Fibroblast of mammary gland (primary cell): ENCODE data around the gene MOK.
"Not testable (repeated sequence)": the region's sequence is repeated elsewhere in the genome, so short reads cannot be mapped to it uniquely, and the experiment has no call there.

Experiments used
- DNase-seq: peaks from one replicate; pipeline ENCODE4 v3.0.0-alpha.2; 2010; ENCODE audit warnings: low read depth
- H3K4me3 ChIP-seq: 2 replicates; pipeline ENCODE4 v1.5.1; 2011; ENCODE audit warnings: low read depth, mild to moderate bottlenecking, low read length, moderate library complexity; ENCODE audit not compliant: control insufficient read depth
- TF ChIP-seq, protein P1 (sequence below): conservative IDR thresholded peaks from 2 replicates; pipeline ENCODE4 v1.5.1; 2011; ENCODE audit warnings: low read depth, low read length, inconsistent platforms; ENCODE audit not compliant: control insufficient read depth, insufficient read depth

MOK gene

DNA sequence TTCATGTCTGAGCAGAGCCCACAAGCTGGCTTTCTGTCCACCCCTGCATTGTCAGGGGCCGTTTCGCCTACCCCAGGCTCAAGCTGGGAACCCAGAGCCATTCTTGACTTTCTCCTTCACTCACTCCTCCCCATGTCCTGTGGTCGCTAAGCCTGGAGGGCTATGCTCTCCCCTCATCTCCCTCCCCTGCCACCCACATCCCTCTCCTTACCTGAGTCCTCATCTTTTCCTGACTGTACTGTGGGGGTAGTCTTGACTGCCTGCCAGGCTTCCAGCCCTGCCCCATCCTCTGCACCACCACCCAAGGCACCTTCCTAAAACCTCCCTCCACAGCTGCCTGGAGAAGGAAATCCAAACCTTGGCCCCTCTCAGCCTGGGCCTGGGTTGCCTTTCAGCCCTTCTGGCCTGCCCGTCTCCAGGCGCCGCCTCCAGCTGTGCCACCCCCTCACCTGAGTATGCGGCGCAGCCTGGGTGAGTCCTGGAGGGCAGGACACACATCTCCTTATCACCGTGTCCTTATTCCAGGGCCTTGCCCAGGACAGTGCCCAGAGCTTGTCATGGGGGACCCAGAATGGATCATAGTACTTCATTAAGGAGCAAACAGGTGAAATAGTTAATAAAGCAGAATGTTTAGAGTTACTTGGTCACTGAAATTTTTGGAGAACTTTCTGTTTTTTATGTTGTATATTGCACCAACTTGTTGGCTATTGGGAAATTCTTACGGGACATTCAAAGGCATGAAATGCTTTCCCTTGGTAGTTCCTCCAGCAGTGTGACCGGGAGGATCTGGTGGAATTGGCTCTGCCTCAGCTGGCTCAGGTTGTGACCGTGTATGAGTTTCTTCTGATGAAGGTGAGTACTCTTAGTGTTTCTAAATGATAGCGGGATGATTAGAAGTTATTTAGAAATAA, 29.1 kb upstream of the MOK start:
- H3K4me3 ChIP-seq = no peak overlapping the region
- DNase-seq = no peak
- TF ChIP-seq, protein P1, sequence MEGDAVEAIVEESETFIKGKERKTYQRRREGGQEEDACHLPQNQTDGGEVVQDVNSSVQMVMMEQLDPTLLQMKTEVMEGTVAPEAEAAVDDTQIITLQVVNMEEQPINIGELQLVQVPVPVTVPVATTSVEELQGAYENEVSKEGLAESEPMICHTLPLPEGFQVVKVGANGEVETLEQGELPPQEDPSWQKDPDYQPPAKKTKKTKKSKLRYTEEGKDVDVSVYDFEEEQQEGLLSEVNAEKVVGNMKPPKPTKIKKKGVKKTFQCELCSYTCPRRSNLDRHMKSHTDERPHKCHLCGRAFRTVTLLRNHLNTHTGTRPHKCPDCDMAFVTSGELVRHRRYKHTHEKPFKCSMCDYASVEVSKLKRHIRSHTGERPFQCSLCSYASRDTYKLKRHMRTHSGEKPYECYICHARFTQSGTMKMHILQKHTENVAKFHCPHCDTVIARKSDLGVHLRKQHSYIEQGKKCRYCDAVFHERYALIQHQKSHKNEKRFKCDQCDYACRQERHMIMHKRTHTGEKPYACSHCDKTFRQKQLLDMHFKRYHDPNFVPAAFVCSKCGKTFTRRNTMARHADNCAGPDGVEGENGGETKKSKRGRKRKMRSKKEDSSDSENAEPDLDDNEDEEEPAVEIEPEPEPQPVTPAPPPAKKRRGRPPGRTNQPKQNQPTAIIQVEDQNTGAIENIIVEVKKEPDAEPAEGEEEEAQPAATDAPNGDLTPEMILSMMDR = no peak

DNA sequence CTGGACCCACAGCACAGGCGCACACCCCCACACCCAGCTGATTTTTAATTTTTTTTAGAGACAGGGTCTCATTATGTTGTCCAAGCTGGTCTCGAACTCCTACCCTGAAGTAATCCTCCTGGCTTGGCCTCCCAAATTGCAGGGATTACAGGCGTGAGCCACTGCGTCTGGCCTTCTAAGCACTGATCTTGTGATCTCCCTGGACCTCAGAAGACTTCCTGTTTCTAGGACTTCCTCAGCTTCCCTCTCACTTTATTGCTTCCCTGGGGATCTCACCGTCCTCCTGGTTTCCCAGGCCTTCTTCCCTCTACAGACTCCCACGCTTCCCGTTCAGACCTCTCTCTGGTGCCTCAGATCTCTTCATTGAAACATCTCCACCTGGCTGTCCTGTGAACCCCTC, 28.4 kb upstream of the MOK start:
- TF ChIP-seq, protein P1 = no peak
- no peak overlapping the region for H3K4me3 ChIP-seq
- no peak for DNase-seq

DNA sequence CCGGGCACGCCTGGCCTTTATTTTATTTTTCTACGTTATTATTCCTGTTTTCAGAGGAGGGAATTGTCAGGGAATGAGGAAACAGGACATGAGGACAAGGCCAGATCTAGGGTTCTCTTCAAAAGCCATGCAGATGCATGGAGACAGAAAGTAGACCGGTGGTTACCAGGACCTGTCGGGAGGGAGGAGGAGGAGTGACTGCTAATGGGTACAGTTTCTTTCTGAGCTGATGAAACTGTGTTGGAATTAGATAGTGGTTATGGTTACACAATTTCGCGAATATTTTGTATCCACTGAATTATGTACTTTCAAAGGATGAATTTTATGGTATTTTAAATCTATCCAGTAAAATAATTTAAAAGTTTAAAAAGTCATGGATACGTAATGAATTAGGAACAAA, 25.8 kb upstream of the MOK start:
- TF ChIP-seq, protein P1 = no peak
- no peak overlapping the region for H3K4me3 ChIP-seq
- DNase-seq = no peak

DNA sequence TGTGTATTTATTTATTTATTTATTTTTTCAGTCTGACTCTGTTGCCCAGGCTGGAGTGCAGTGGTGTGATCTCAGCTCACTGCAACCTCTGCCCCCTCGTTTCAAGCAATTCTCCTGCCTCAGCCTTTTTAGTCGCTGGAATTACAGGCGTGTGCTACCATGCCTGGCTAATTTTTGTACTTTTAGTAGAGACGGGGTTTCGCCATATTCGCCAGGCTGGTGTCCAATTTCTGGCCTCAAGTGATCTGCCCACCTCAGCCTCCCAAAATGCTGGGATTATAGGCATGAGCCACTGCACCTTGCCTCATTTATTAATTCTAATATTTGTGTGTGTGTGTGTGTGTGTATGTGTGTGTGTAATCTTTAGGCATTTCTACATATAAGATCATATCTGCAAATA, 24.4 kb upstream of the MOK start:
- not testable (repeated sequence) for H3K4me3 ChIP-seq, DNase-seq

DNA sequence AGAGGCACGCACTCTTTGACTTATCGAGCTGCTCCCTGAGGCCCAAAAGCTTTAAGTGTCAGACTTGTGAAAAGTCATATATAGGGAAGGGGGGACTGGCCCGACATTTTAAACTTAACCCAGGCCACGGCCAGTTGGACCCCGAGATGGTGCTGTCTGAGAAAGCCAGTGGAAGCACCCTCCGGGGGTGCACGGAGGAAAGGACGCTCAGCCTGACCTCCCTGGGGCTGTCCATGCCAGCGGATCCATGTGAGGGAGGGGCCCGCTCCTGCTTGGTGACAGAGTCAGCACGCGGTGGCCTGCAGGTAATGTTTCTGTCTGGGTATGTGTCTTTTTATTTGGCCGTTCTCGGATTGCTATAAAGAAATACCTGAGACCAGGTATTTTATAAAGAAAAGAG, 21.6 kb upstream of the MOK start:
- TF ChIP-seq, protein P1 = no peak
- no peak overlapping the region for H3K4me3 ChIP-seq
- no peak for DNase-seq

DNA sequence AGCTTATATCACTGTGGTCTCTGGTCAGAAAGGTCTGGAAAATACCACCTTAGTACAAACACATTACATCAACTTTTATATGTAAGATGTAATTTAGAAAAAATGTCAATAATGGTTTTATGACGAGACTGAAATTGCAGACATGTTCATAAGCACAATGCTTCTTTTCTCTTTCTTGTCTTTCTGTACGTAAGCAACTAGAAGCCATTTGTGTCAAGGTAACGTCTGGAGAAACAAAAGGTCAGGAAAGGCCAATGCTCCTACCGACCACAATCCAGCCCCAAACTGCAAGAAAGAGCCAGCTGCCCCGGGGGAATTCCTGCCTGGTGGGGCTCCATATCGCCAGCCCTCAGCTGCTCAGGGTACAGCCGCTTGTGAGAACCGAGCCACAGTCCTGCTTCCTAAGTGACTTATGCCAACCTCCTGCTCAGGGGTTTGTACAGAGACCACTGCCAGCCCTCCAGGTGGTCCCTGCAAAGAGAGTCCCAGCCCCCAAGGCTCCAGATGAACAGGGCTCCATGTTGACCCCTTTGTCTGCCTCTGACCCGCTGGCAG, 20.9 kb upstream of the MOK start:
- DNase-seq = no peak
- H3K4me3 ChIP-seq = no peak overlapping the region
- TF ChIP-seq, protein P1 = no peak

DNA sequence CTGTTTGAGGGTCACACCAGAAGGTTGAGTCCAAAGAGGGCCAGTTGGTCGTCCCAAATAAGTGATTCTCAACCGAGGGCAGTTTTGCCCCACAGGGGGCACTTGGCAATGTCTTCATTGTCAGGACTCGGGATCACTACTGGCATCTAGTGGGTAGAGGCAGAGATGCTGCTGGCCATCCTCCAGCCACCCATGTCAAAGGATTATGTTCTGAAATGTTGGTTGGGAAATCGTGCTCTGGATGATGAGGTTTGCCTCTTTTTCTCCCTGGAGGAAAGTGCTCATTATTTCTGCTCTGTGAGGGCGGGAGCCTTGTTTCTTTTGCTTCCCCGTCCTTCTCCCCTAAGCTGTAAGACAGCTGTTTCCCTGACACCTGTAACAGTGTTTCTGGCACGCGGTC, 18.1 kb upstream of the MOK start:
- H3K4me3 ChIP-seq = no peak overlapping the region
- TF ChIP-seq, protein P1 = peak; percentile 74
- DNase-seq = peak; percentile 90
